ENCODE measurements around the gene MRPL47.
A peak's percentile ranks its signal among the peaks of the same experiment; 100 is the strongest.
"Not testable (repeated sequence)": the region's sequence is repeated elsewhere in the genome, so short reads cannot be mapped to it uniquely, and the experiment has no call there.

MRPL47 gene

GRCh38 chr3:179604321-179605078, at the start of gene MRPL47, which contains the start of gene NDUFB5:
TSS of gene MRPL47 (minus strand) at chr3:179604638. CDS start at chr3:179604624, 14 bp downstream.
TSS of gene NDUFB5 (plus strand) at chr3:179604794. CDS start at chr3:179604816, 22 bp downstream.
- DNase-seq (ENCODE audit: low read depth in 1 of 2, low spot score in 1 of 2): peak; percentile 82 to 87

GRCh38 chr3:179653096-179653797, 48.8 kb upstream of the MRPL47 start:
- peak; percentile 32 to 46 for DNase-seq (ENCODE audit: low read depth in 1 of 2, low spot score in 1 of 2)

GRCh38 chr3:179652447-179653095, 48.1 kb upstream of the MRPL47 start, which contains the start of gene USP13:
TSS of gene USP13 (plus strand) at chr3:179653040. CDS start at chr3:179653226, 186 bp downstream.
- DNase-seq (ENCODE audit: low read depth in 1 of 2, low spot score in 1 of 2): peak; percentile 26 to 38

GRCh38 chr3:179651687-179652446, 47.4 kb upstream of the MRPL47 start:
- DNase-seq (ENCODE audit: low read depth in 1 of 2, low spot score in 1 of 2): no peak

GRCh38 chr3:179646177-179646576, 41.7 kb upstream of the MRPL47 start:
- no peak for DNase-seq (ENCODE audit: low read depth in 1 of 2, low spot score in 1 of 2)

GRCh38 chr3:179643837-179644236, 39.4 kb upstream of the MRPL47 start:
- not testable (repeated sequence) for DNase-seq (ENCODE audit: low read depth in 1 of 2, low spot score in 1 of 2)

GRCh38 chr3:179642871-179643270, 38.4 kb upstream of the MRPL47 start:
- DNase-seq (ENCODE audit: low read depth in 1 of 2, low spot score in 1 of 2): no peak

- no peak for DNase-seq (ENCODE audit: low read depth in 1 of 2, low spot score in 1 of 2)
Measured at GRCh38 chr3:179640469-179640868, 36.0 kb upstream of the MRPL47 start.

- DNase-seq (ENCODE audit: low read depth in 1 of 2, low spot score in 1 of 2): no peak
Measured at GRCh38 chr3:179630753-179631451, 26.5 kb upstream of the MRPL47 start.

- DNase-seq (ENCODE audit: low read depth in 1 of 2, low spot score in 1 of 2): no peak
Measured at GRCh38 chr3:179624451-179624850, 20.0 kb upstream of the MRPL47 start.

- no peak for DNase-seq (ENCODE audit: low read depth in 1 of 2, low spot score in 1 of 2)
Measured at GRCh38 chr3:179622023-179622422, 17.6 kb upstream of the MRPL47 start.

GRCh38 chr3:179615458-179616173, 11.2 kb upstream of the MRPL47 start:
- DNase-seq (ENCODE audit: low read depth in 1 of 2, low spot score in 1 of 2): no peak

GRCh38 chr3:179613807-179614206, 9.4 kb upstream of the MRPL47 start:
- no peak for DNase-seq (ENCODE audit: low read depth in 1 of 2, low spot score in 1 of 2)

- no peak for DNase-seq (ENCODE audit: low read depth in 1 of 2, low spot score in 1 of 2)
Measured at GRCh38 chr3:179610066-179610465, 5.6 kb upstream of the MRPL47 start.

GRCh38 chr3:179608931-179609720, 4.7 kb upstream of the MRPL47 start:
- no peak for DNase-seq (ENCODE audit: low read depth in 1 of 2, low spot score in 1 of 2)

GRCh38 chr3:179606534-179607085, 2.2 kb upstream of the MRPL47 start:
- DNase-seq (ENCODE audit: low read depth in 1 of 2, low spot score in 1 of 2): no peak

GRCh38 chr3:179603831-179604230, 607 bp downstream of the MRPL47 start:
- no peak for DNase-seq (ENCODE audit: low read depth in 1 of 2, low spot score in 1 of 2)

- DNase-seq (ENCODE audit: low read depth in 1 of 2, low spot score in 1 of 2): no peak
Measured at GRCh38 chr3:179603321-179603720, 1.1 kb downstream of the MRPL47 start.

GRCh38 chr3:179599531-179599930, 4.9 kb downstream of the MRPL47 start:
- no peak for DNase-seq (ENCODE audit: low read depth in 1 of 2, low spot score in 1 of 2)

Data from activated T-helper 1 cell treated with anti-CD3 and anti-CD28 coated beads, Interleukin-2, amount 50 U/mL, for 16 hours (primary cell).